Fibroblast of the aortic adventitia (primary cell): Measurements from ENCODE around the gene ANO9. TPM values are rescaled to one million over a fixed set of nuclear protein-coding genes. Genes with fewer than 3 reads are reported as not detected.
A peak's percentile ranks its signal among the peaks of the same experiment; 100 is the strongest.
"Not testable (repeated sequence)": the region's sequence is repeated elsewhere in the genome, so short reads cannot be mapped to it uniquely, and the experiment has no call there.

Experiments
- DNase-seq: peaks from one replicate; pipeline ENCODE4 v3.0.0-alpha.2; 2010; ENCODE audit warnings: low read depth
- H3K4me3 ChIP-seq: 2 replicates; pipeline ENCODE4 v1.5.1; 2011; ENCODE audit warnings: low read depth, mild to moderate bottlenecking, control low read depth, low read length, moderate library complexity
- CTCF ChIP-seq: IDR thresholded peaks from 2 replicates; pipeline ENCODE4 v1.5.1; 2011; ENCODE audit warnings: mild to moderate bottlenecking, low read length, control low read depth, inconsistent platforms; ENCODE audit not compliant: insufficient read depth
- total RNA-seq: library from RNA; depleted of rRNA; stranded (reverse); fragments of >200 nt; gene quantifications from 2 replicates; pipeline ENCODE4 v1.2.3, GENCODE V29; 2012; ENCODE audit warnings: low replicate concordance

Gene ANO9
- total RNA-seq, 1 donor, result not detected

GRCh38 chr11:440065-441042 is 1.5 kb downstream of the ANO9 start:
- DNase-seq, result peak; percentile 25
- TF ChIP-seq CTCF, result peak; percentile 15
- H3K4me3 ChIP-seq, result no peak overlapping the region

GRCh38 chr11:439315-440064 is 2.3 kb downstream of the ANO9 start:
- no peak overlapping the region for H3K4me3 ChIP-seq
- no peak for TF ChIP-seq CTCF
- no peak for DNase-seq

GRCh38 chr11:438101-438844 is 3.5 kb downstream of the ANO9 start:
- DNase-seq, result no peak
- TF ChIP-seq CTCF, result no peak
- no peak overlapping the region for H3K4me3 ChIP-seq

GRCh38 chr11:437228-437870 is 4.5 kb downstream of the ANO9 start:
- H3K4me3 ChIP-seq, result no peak overlapping the region
- TF ChIP-seq CTCF, result no peak
- no peak for DNase-seq

GRCh38 chr11:434999-435740 is 6.6 kb downstream of the ANO9 start:
- not testable (repeated sequence) for H3K4me3 ChIP-seq, DNase-seq

GRCh38 chr11:434496-434895 is 7.3 kb downstream of the ANO9 start:
- no peak for DNase-seq
- no peak for TF ChIP-seq CTCF
- no peak overlapping the region for H3K4me3 ChIP-seq
